ENCODE measurements around the gene RSRP1. TPM values are rescaled to one million over a fixed set of nuclear protein-coding genes. Genes with fewer than 3 reads are reported as not detected.

RSRP1 gene
- total and polyA plus RNA-seq, 2 of the 13 experiments (the other 11 are each of a cell fraction or from before 2014, with no cell fraction given) = 43.9 to 52.8 TPM

DNA sequence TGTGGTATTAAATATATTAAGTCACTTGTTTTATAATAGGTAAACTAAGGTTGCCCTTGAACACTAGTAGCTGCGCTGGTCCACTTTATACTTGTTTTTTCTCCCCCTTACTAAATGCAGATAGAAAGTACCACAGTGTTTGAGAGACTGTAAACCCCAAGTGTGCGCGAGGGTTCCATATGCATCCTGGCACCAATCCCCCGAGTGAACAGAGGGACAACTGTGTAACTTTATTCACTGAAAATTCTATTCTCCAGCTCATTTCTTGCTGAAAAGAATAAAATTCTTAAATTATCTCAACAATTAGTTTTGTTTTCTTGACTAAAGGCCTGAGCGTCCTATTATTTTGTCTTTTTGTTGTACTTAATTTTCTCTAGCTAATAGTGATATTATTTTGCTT is 1.9 kb downstream of the RSRP1 start:
- H3K79me2 ChIP-seq (ENCODE audit: insufficient read depth, low read length) = peaks cover 39% of the 10 kb centered on the region
- in situ Hi-C loops (cut with HindIII; ENCODE audit: extremely low pct_ligation_motif_present, low pct_unique_long_range_greater_than_20kb) = no loop called here
- TF ChIP-seq SALL2 (CRISPR knock-in tag; IDR thresholded peaks at IDR 0.05) = no peak
- TF ChIP-seq, protein P1, sequence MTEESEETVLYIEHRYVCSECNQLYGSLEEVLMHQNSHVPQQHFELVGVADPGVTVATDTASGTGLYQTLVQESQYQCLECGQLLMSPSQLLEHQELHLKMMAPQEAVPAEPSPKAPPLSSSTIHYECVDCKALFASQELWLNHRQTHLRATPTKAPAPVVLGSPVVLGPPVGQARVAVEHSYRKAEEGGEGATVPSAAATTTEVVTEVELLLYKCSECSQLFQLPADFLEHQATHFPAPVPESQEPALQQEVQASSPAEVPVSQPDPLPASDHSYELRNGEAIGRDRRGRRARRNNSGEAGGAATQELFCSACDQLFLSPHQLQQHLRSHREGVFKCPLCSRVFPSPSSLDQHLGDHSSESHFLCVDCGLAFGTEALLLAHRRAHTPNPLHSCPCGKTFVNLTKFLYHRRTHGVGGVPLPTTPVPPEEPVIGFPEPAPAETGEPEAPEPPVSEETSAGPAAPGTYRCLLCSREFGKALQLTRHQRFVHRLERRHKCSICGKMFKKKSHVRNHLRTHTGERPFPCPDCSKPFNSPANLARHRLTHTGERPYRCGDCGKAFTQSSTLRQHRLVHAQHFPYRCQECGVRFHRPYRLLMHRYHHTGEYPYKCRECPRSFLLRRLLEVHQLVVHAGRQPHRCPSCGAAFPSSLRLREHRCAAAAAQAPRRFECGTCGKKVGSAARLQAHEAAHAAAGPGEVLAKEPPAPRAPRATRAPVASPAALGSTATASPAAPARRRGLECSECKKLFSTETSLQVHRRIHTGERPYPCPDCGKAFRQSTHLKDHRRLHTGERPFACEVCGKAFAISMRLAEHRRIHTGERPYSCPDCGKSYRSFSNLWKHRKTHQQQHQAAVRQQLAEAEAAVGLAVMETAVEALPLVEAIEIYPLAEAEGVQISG (CRISPR knock-in tag; IDR thresholded peaks at IDR 0.05) = no peak
- TF ChIP-seq ZNF672 (CRISPR knock-in tag; IDR thresholded peaks at IDR 0.05) = no peak
- no peak for TF ChIP-seq EP300 (IDR thresholded peaks at IDR 0.05; ENCODE audit: low read depth in 2 of 2, low read length in 2 of 2)
- no peak for TF ChIP-seq EP300 (CRISPR knock-in tag; IDR thresholded peaks at IDR 0.05; ENCODE audit: borderline replicate concordance)
- TF ChIP-seq ZNF615 (CRISPR knock-in tag; IDR thresholded peaks at IDR 0.05; ENCODE audit: borderline replicate concordance) = no peak
- TF ChIP-seq, protein P2, sequence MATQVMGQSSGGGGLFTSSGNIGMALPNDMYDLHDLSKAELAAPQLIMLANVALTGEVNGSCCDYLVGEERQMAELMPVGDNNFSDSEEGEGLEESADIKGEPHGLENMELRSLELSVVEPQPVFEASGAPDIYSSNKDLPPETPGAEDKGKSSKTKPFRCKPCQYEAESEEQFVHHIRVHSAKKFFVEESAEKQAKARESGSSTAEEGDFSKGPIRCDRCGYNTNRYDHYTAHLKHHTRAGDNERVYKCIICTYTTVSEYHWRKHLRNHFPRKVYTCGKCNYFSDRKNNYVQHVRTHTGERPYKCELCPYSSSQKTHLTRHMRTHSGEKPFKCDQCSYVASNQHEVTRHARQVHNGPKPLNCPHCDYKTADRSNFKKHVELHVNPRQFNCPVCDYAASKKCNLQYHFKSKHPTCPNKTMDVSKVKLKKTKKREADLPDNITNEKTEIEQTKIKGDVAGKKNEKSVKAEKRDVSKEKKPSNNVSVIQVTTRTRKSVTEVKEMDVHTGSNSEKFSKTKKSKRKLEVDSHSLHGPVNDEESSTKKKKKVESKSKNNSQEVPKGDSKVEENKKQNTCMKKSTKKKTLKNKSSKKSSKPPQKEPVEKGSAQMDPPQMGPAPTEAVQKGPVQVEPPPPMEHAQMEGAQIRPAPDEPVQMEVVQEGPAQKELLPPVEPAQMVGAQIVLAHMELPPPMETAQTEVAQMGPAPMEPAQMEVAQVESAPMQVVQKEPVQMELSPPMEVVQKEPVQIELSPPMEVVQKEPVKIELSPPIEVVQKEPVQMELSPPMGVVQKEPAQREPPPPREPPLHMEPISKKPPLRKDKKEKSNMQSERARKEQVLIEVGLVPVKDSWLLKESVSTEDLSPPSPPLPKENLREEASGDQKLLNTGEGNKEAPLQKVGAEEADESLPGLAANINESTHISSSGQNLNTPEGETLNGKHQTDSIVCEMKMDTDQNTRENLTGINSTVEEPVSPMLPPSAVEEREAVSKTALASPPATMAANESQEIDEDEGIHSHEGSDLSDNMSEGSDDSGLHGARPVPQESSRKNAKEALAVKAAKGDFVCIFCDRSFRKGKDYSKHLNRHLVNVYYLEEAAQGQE (IDR thresholded peaks at IDR 0.05; ENCODE audit: borderline replicate concordance in 1 of 2, low read depth in 1 of 2, low read length in 2 of 2) = no peak
- no peak for TF ChIP-seq SOX13 (IDR thresholded peaks at IDR 0.05)
- no peak for TF ChIP-seq SOX13 (CRISPR knock-in tag; conservative IDR thresholded peaks at IDR 0.05 in 1 of 2, IDR thresholded peaks at IDR 0.05 in 1 of 2)
- TF ChIP-seq GFI1 (CRISPR knock-in tag; IDR thresholded peaks at IDR 0.05; ENCODE audit: borderline replicate concordance) = no peak
- ChIA-PET POLR2A (interaction anchor here (2.9 kb wide), 1 partner anchor 13 kb away, joined by 14 read pairs; the partner anchor contains the start of gene SYF2), CTCF (ENCODE audit: low intra/inter-chr PET ratio, low total read pairs) (no interaction called here)
- no peak overlapping the region for H2AFZ ChIP-seq (ENCODE audit: low read length)
- intact Hi-C loops (cut with micrococcal nuclease; ENCODE audit: unreplicated experiment) = loop anchor here (5.0 kb wide), 1 partner anchor 92 kb away; the partner anchor contains the start of gene TMEM50A
- peak overlapping the region; percentile 89 for H3K4me2 ChIP-seq (ENCODE audit: low read depth, low read length)
- H3K36me3 ChIP-seq (replicated peaks in 1 of 2; ENCODE audit: control insufficient read depth in 1 of 2, insufficient read depth in 2 of 2, low read length in 2 of 2) = peaks cover 4 to 32% of the 10 kb centered on the region in 2 experiments
- H3K4me3 ChIP-seq (replicated peaks in 1 of 3; ENCODE audit: insufficient read depth in 1 of 3, low read depth in 2 of 3, low read length in 3 of 3) = peak overlapping the region; percentile 68 to 96 (median 93); a peak in 4 of 6 replicates
- peaks cover 46% of the 10 kb centered on the region for H3K4me1 ChIP-seq (ENCODE audit: insufficient read depth, low read length)
- BruUV-seq (replicated peaks) = no TSS peak
- H4K20me1 ChIP-seq (ENCODE audit: insufficient read depth, low read length) = peaks cover 24% of the 10 kb centered on the region
- H3K9me3 ChIP-seq (ENCODE audit: low read length) = no peaks in the 10 kb centered on the region
- no peak overlapping the region for H3K27ac ChIP-seq (ENCODE audit: extremely low read length, insufficient read depth, low read length)
- WGBS (ENCODE audit: low lambda C conversion rate) = 88% methylated on average over 5 of the region's 5 CpGs
- no peaks in the 10 kb centered on the region; a peak in 1 of 5 replicates for H3K27me3 ChIP-seq (ENCODE audit: control insufficient read depth in 1 of 2, insufficient read depth in 2 of 2, low read length in 2 of 2)
- no peak for ATAC-seq
- no peak for DNase-seq (ENCODE audit: low spot score)
- FAIRE-seq = no peak
- peak overlapping the region; percentile 94; the same call in 1 of the 2 replicates for H3K9ac ChIP-seq (ENCODE audit: insufficient read depth, low read depth, low read length)
